ENCODE results near the gene SLC45A2. TPM values are rescaled to one million over a fixed set of nuclear protein-coding genes. Genes with fewer than 3 reads are reported as not detected.

The SLC45A2 gene
- total RNA-seq, 1 donor from 2014 or later, result not detected

DNA sequence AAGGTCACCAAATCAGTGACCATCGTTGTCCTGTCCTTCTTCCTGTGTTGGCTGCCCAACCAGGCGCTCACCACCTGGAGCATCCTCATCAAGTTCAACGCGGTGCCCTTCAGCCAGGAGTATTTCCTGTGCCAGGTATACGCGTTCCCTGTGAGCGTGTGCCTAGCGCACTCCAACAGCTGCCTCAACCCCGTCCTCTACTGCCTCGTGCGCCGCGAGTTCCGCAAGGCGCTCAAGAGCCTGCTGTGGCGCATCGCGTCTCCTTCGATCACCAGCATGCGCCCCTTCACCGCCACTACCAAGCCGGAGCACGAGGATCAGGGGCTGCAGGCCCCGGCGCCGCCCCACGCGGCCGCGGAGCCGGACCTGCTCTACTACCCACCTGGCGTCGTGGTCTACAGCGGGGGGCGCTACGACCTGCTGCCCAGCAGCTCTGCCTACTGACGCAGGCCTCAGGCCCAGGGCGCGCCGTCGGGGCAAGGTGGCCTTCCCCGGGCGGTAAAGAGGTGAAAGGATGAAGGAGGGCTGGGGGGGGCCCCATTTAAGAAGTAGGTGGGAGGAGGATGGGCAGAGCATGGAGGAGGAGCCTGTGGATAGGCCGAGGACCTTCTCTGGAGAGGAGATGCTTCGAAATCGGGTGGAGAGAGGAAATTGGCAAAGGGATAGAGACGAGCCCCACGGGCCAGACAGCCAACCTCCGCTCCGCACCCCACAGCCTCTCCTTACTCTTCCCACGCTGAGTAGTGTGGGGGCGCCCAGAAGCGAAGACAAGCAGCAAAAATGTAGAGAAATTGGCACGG, 46.6 kb downstream of the SLC45A2 start:
- TF ChIP-seq, protein P1, sequence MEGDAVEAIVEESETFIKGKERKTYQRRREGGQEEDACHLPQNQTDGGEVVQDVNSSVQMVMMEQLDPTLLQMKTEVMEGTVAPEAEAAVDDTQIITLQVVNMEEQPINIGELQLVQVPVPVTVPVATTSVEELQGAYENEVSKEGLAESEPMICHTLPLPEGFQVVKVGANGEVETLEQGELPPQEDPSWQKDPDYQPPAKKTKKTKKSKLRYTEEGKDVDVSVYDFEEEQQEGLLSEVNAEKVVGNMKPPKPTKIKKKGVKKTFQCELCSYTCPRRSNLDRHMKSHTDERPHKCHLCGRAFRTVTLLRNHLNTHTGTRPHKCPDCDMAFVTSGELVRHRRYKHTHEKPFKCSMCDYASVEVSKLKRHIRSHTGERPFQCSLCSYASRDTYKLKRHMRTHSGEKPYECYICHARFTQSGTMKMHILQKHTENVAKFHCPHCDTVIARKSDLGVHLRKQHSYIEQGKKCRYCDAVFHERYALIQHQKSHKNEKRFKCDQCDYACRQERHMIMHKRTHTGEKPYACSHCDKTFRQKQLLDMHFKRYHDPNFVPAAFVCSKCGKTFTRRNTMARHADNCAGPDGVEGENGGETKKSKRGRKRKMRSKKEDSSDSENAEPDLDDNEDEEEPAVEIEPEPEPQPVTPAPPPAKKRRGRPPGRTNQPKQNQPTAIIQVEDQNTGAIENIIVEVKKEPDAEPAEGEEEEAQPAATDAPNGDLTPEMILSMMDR (IDR thresholded peaks at IDR 0.05; ENCODE audit: borderline replicate concordance), result no peak
- no peak overlapping the region for H3K27ac ChIP-seq (replicated peaks)
- H3K4me3 ChIP-seq, result peak overlapping the region; percentile 61
- H3K9me3 ChIP-seq (replicated peaks), result no peaks in the 10 kb centered on the region
- no peaks in the 10 kb centered on the region for H3K36me3 ChIP-seq
- H3K27me3 ChIP-seq (ENCODE audit: low read depth), result peaks cover 86% of the 10 kb centered on the region
- no peak for DNase-seq
- intact Hi-C loops (cut with micrococcal nuclease), result no loop called here
- H3K4me1 ChIP-seq, result peaks cover 20% of the 10 kb centered on the region

DNA sequence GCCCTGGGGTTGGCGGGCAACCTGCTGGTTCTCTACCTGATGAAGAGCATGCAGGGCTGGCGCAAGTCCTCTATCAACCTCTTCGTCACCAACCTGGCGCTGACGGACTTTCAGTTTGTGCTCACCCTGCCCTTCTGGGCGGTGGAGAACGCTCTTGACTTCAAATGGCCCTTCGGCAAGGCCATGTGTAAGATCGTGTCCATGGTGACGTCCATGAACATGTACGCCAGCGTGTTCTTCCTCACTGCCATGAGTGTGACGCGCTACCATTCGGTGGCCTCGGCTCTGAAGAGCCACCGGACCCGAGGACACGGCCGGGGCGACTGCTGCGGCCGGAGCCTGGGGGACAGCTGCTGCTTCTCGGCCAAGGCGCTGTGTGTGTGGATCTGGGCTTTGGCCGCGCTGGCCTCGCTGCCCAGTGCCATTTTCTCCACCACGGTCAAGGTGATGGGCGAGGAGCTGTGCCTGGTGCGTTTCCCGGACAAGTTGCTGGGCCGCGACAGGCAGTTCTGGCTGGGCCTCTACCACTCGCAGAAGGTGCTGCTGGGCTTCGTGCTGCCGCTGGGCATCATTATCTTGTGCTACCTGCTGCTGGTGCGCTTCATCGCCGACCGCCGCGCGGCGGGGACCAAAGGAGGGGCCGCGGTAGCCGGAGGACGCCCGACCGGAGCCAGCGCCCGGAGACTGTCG, 47.3 kb downstream of the SLC45A2 start:
- peaks cover 20% of the 10 kb centered on the region for H3K4me1 ChIP-seq
- intact Hi-C loops (cut with micrococcal nuclease), result no loop called here
- peaks cover 81% of the 10 kb centered on the region for H3K27me3 ChIP-seq (ENCODE audit: low read depth)
- peak overlapping the region; percentile 61 for H3K4me3 ChIP-seq
- H3K27ac ChIP-seq (replicated peaks), result no peak overlapping the region
- DNase-seq, result no peak
- no peaks in the 10 kb centered on the region for H3K36me3 ChIP-seq
- no peaks in the 10 kb centered on the region for H3K9me3 ChIP-seq (replicated peaks)
- TF ChIP-seq, protein P1 (IDR thresholded peaks at IDR 0.05; ENCODE audit: borderline replicate concordance), result no peak

DNA sequence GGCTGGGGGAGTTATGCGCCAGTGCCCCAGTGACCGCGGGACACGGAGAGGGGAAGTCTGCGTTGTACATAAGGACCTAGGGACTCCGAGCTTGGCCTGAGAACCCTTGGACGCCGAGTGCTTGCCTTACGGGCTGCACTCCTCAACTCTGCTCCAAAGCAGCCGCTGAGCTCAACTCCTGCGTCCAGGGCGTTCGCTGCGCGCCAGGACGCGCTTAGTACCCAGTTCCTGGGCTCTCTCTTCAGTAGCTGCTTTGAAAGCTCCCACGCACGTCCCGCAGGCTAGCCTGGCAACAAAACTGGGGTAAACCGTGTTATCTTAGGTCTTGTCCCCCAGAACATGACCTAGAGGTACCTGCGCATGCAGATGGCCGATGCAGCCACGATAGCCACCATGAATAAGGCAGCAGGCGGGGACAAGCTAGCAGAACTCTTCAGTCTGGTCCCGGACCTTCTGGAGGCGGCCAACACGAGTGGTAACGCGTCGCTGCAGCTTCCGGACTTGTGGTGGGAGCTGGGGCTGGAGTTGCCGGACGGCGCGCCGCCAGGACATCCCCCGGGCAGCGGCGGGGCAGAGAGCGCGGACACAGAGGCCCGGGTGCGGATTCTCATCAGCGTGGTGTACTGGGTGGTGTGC, 48.0 kb downstream of the SLC45A2 start, which contains the start of gene RXFP3:
RXFP3 (plus strand) TSS at position 6 of the 636 bp plus-strand sequence; CDS start at position 361, 355 bp downstream.
- peaks cover 81% of the 10 kb centered on the region for H3K27me3 ChIP-seq (ENCODE audit: low read depth)
- H3K27ac ChIP-seq (replicated peaks), result no peak within 1 kb of the TSS
- intact Hi-C loops (cut with micrococcal nuclease), result no loop called here
- DNase-seq, result no peak
- TF ChIP-seq, protein P1 (IDR thresholded peaks at IDR 0.05; ENCODE audit: borderline replicate concordance), result no peak
- H3K36me3 ChIP-seq, result no peaks in the 10 kb centered on the region
- peaks cover 20% of the 10 kb centered on the region for H3K4me1 ChIP-seq
- no peaks in the 10 kb centered on the region for H3K9me3 ChIP-seq (replicated peaks)
- peak within 1 kb of the TSS; percentile 61 for H3K4me3 ChIP-seq

GRCh38 chr5:33936004-33936380, 48.5 kb downstream of the SLC45A2 start:
- Histone ChIP-seq H3K27me3 (ENCODE audit: low read depth) (peaks cover 81% of the 10 kb centered on the region), H3K4me3 (peak overlapping the region; percentile 61), H3K36me3 (no peaks in the 10 kb centered on the region), H3K9me3 (replicated peaks) (no peaks in the 10 kb centered on the region), H3K4me1 (peaks cover 20% of the 10 kb centered on the region), H3K27ac (replicated peaks) (no peak overlapping the region)
- DNase-seq, result peak; percentile 51
- intact Hi-C loops (cut with micrococcal nuclease), result no loop called here
- TF ChIP-seq, protein P1 (IDR thresholded peaks at IDR 0.05; ENCODE audit: borderline replicate concordance), result peak; percentile 46

GRCh38 chr5:33934176-33934575, 50.3 kb downstream of the SLC45A2 start:
- H3K27me3 ChIP-seq (ENCODE audit: low read depth), result peaks cover 65% of the 10 kb centered on the region
- no peak overlapping the region for H3K27ac ChIP-seq (replicated peaks)
- intact Hi-C loops (cut with micrococcal nuclease), result no loop called here
- no peak for DNase-seq
- H3K9me3 ChIP-seq (replicated peaks), result no peaks in the 10 kb centered on the region
- H3K36me3 ChIP-seq, result no peaks in the 10 kb centered on the region
- peaks cover 20% of the 10 kb centered on the region for H3K4me1 ChIP-seq
- TF ChIP-seq, protein P1 (IDR thresholded peaks at IDR 0.05; ENCODE audit: borderline replicate concordance), result no peak
- no peak overlapping the region for H3K4me3 ChIP-seq

Measured in left ventricle myocardium inferior (tissue), 1 donor.